ENCODE results near the gene VILL. TPM values are rescaled to one million over a fixed set of nuclear protein-coding genes. Genes with fewer than 3 reads are reported as not detected.
A peak's percentile ranks its signal among the peaks of the same experiment; 100 is the strongest.

VILL gene
- total and polyA plus RNA-seq, 10 donors = 14.4 to 23.4 (median 17.3) TPM

DNA sequence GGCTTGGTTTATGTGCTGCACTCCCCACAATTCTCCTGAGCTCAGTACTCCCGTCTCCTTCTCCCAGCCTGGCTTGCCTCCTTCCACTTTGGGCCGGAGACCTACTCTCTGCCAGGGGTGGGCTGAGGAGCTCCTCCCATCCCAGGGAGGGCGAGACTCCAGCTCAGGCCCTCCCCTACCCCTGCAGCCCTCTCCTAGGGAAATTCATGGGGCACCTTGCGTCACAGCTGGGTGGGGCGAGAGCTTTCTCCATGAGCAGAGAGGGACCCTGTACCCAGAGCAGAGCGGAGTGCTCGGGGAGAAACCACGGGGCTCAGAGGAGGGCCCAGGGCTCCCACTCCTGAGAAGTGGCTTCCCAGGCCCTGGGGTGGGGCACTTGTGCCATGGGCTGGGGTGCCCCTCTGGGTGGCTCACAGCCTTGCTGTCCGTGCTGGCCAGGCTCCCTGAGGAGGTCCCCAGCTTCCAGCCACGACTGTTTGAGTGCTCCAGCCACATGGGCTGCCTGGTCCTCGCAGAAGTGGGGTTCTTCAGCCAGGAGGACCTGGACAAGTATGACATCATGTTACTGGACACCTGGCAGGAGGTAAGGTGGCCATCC lies 13.3 kb downstream of the VILL start:
- Histone ChIP-seq H3K27me3 (replicated peaks in 1 of 7) (no peaks in the 10 kb centered on the region), H3K36me3 (peaks cover 0 to 90% (median 53%) of the 10 kb centered on the region in 6 donors), H3K4me1 (peaks cover 0 to 30% (median 13%) of the 10 kb centered on the region in 6 donors), H3K4me3 (no peak overlapping the region), H3K27ac (peak overlapping the region in 2 of 8 donors; percentile 10 to 54), H3K9me3 (no peaks in the 10 kb centered on the region)
- TF ChIP-seq POLR2AphosphoS5 (IDR thresholded peaks at IDR 0.05) (peak in 2 of 3 donors; percentile 3 to 34), POLR2A (IDR thresholded peaks at IDR 0.05) (no peak)
- peak; percentile 77 for DNase-seq
- 83 to 95% (median 86%) methylated on average over 8 to 11 of the region's 11 CpGs for WGBS, 5 donors
- intact Hi-C loops (cut with DNase I; ENCODE audit: low total_unique reads) = no loop called here

DNA sequence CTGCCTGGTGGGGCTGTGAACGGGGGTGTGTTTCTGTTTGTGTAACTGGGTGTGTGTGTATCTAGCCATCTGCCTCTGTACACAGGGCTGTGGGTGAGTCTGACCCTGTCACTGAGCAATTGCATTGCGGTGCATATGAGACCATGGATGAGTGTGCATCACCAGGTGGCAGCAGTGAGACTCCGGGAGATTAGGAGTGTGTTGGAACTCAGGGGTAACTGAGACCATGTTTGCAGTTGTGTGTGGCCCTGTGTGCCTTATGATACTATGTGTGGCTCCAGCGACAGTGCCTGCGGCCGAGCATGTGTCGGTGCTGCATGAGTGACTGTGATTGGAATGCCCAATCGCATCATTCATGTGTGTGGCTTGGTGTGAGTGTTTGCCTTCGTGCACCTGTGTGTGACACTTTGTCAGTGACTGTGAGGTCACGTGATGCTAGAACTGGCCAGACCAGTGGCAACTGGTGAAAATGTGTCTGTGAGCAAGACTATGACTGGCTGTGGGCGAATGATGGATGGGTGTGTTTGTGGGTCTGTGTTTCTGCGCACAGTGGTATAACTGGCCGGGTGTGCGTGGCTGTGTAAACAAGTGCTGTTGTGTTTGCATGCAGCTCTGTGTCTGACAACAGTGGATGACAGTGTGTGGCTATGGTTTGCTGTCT lies 14.0 kb downstream of the VILL start:
- intact Hi-C loops (cut with DNase I; ENCODE audit: low total_unique reads) = no loop called here
- no peaks in the 10 kb centered on the region for H3K27me3 ChIP-seq (replicated peaks in 1 of 7)
- no peaks in the 10 kb centered on the region for H3K9me3 ChIP-seq
- DNase-seq = peak; percentile 83
- H3K4me1 ChIP-seq = peaks cover 0 to 25% (median 9%) of the 10 kb centered on the region in 6 donors
- peak in 10 of 11 experiments; percentile 27 to 75 (median 60) for TF ChIP-seq CTCF (IDR thresholded peaks at IDR 0.05 in 8 of 11, conservative IDR thresholded peaks at IDR 0.05 in 3 of 11)
- TF ChIP-seq POLR2AphosphoS5 (IDR thresholded peaks at IDR 0.05) = peak in 2 of 3 donors; percentile 20 to 39
- no peak for TF ChIP-seq POLR2A (IDR thresholded peaks at IDR 0.05)
- WGBS, 5 donors = 82 to 92% (median 86%) methylated on average over 14 of the region's 14 CpGs
- H3K4me3 ChIP-seq = no peak overlapping the region
- H3K36me3 ChIP-seq = peaks cover 0 to 95% (median 54%) of the 10 kb centered on the region in 6 donors
- H3K27ac ChIP-seq = peak overlapping the region in 2 of 8 donors; percentile 10 to 54

- Histone ChIP-seq H3K36me3 (peaks cover 0 to 95% (median 54%) of the 10 kb centered on the region in 6 donors), H3K27me3 (replicated peaks in 1 of 7) (no peaks in the 10 kb centered on the region), H3K9me3 (no peaks in the 10 kb centered on the region), H3K4me3 (no peak overlapping the region), H3K4me1 (peaks cover 0 to 24% (median 9%) of the 10 kb centered on the region in 6 donors), H3K27ac (no peak overlapping the region)
- TF ChIP-seq CTCF (IDR thresholded peaks at IDR 0.05 in 8 of 11, conservative IDR thresholded peaks at IDR 0.05 in 3 of 11) (no peak), POLR2A (IDR thresholded peaks at IDR 0.05) (no peak), POLR2AphosphoS5 (IDR thresholded peaks at IDR 0.05) (no peak)
- intact Hi-C loops (cut with DNase I; ENCODE audit: low total_unique reads) = no loop called here
- DNase-seq = peak; percentile 74
- WGBS, 5 donors = 83 to 92% (median 89%) methylated on average over 11 to 15 of the region's 15 CpGs
Observed at GRCh38 chr3:38005076-38006020, 14.8 kb downstream of the VILL start.

DNA sequence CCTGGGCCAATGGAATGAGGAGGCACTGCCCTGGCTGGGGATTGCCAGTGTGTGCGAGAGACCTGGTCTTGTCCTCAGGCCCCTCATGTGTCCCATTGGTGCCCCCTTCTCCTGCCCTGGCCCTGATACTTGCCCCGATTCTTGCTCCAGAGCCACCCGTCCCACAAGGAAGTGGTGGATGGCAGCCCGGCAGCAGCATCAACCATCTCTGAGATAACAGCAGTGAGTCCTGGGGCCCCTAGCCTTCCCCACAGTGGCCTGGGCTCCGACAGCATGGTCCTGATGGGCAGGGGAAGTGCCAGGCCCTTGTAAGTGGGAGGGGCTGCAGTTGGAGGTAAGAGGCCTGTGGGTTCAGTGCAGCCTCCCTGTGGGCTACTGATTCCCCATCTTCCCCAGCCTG lies 15.4 kb downstream of the VILL start:
- H3K4me1 ChIP-seq = peaks cover 0 to 25% (median 9%) of the 10 kb centered on the region in 6 donors
- TF ChIP-seq POLR2A (IDR thresholded peaks at IDR 0.05) (no peak), POLR2AphosphoS5 (IDR thresholded peaks at IDR 0.05) (no peak), CTCF (IDR thresholded peaks at IDR 0.05 in 8 of 11, conservative IDR thresholded peaks at IDR 0.05 in 3 of 11) (no peak)
- peak; percentile 72 for DNase-seq
- no peak overlapping the region for H3K27ac ChIP-seq
- no peak overlapping the region for H3K4me3 ChIP-seq
- WGBS, 5 donors = 86 to 97% (median 88%) methylated on average over 5 of the region's 5 CpGs; no CpG with 5 or more reads in 1 of the 5 donors
- H3K36me3 ChIP-seq = peaks cover 0 to 95% (median 52%) of the 10 kb centered on the region in 6 donors
- intact Hi-C loops (cut with DNase I; ENCODE audit: low total_unique reads) = no loop called here
- H3K9me3 ChIP-seq = no peaks in the 10 kb centered on the region
- no peaks in the 10 kb centered on the region for H3K27me3 ChIP-seq (replicated peaks in 1 of 7)
